MG63 (cell line): ENCODE results near the gene TBC1D16. TPM values are rescaled to one million over a fixed set of nuclear protein-coding genes. Genes with fewer than 3 reads are reported as not detected.

ENCODE experiments used
- DNase-seq: peaks from one replicate; pipeline ENCODE4 v3.0.0-alpha.2; 2020
- H3K27me3 ChIP-seq: fragments of 250-450 bp; sonication (Bioruptor Pico); 2 replicates; pipeline ENCODE4 v1.5.1; 2020; ENCODE audit warnings: mild to moderate bottlenecking, moderate library complexity
- H3K36me3 ChIP-seq: fragments of 250-450 bp; sonication (Bioruptor Pico); 2 replicates; pipeline ENCODE4 v1.5.1; 2020; ENCODE audit warnings: mild to moderate bottlenecking, moderate library complexity
- H3K4me3 ChIP-seq: fragments of 250-450 bp; sonication (Bioruptor Pico); 2 replicates; pipeline ENCODE4 v1.5.1; 2020; ENCODE audit warnings: mild to moderate bottlenecking, moderate library complexity
- H3K9me3 ChIP-seq: fragments of 250-450 bp; sonication (Bioruptor Pico); 2 replicates; pipeline ENCODE4 v1.5.1; 2020; ENCODE audit warnings: mild to moderate bottlenecking, moderate library complexity
- total RNA-seq: library from RNA; depleted of rRNA; stranded (reverse); fragments of >200 nt; shearing (Covaris generic); gene quantifications from 2 replicates; pipeline ENCODE4 v1.2.3, GENCODE V29; 2014; ENCODE audit warnings: low replicate concordance

TBC1D16 gene
- total RNA-seq, 1 experiment from 2014 or later = 15.0 TPM

DNA sequence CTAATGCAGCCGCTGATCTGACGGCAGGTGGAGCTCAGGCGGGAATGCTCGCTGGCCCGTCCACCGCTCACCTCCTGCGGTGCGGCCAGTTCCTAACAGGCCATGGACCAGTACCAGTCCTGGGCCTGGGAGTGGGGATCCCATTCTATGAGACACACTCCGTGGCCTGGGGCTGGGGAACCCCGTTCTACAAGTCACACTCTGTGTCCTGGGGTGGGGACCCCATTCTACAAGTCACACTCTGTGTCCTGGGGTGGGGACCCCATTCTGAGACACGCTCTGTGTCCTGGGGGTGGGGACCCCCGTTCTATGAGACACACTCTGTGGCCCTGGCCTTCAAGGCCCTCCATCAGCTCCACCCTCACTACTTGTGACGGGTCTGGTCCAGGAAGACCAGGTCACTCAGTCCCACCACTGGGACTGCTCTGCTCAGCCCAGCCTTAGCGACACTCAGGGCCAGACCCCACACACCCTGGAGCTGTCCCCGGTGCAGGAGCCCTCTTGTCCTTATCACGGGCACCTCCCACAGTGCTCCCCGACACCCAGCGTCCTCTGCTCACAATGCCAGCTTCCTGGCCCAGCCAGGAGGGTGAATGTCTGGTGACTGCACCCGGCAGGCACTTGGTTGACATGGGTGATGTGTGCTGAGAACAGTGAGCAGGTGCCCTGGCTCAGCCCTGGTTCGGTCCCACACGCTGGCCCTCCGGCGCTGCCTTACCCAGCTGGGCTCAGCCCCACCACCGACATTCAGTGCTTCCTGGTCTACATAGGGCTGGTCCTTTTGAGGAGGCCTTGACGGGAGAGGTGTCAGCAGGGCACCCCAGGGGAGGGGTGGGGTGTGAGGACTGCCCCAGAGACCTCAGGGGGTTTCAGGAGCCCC is 89.1 kb downstream of the TBC1D16 start:
- DNase-seq = no peak
- Histone ChIP-seq H3K4me3 (no peak overlapping the region), H3K36me3 (peaks cover 3% of the 10 kb centered on the region; the same call in 1 of the 2 replicates), H3K9me3 (no peaks in the 10 kb centered on the region), H3K27me3 (no peaks in the 10 kb centered on the region)

DNA sequence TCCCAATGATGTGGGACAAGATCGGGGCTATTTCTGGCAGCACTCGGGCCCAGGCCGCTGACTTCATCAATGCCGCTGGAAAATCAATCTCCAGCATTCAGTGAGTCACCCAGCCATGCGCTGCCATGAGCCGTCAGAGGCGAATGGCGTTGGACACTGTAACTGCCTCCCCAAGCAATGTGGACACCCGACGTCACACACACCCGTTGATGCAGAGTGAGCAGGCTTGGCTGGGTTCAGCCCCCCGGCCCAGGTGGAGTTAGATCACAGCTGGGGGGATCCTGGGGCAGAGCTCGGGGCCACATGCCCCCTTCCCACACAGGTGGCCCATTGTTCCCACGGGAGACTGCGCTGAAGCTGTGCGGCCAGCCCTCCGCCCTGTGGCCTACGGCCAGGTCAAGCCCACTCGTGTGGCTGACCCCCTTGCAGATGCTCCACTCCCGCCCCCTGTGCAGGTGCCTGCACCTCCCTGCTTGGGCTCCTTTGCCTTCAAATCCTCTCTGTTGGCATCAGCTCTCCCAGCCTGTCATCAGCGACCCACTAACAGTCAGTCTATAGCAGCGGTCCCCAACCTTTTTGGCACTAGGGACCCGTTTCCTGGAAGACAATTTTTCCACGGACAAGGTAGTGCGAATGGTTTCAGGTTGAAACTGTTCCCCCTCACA is 89.9 kb downstream of the TBC1D16 start:
- H3K9me3 ChIP-seq = no peaks in the 10 kb centered on the region
- no peaks in the 10 kb centered on the region for H3K27me3 ChIP-seq
- H3K4me3 ChIP-seq = no peak overlapping the region
- peaks cover 3% of the 10 kb centered on the region; the same call in 1 of the 2 replicates for H3K36me3 ChIP-seq
- no peak for DNase-seq

DNA sequence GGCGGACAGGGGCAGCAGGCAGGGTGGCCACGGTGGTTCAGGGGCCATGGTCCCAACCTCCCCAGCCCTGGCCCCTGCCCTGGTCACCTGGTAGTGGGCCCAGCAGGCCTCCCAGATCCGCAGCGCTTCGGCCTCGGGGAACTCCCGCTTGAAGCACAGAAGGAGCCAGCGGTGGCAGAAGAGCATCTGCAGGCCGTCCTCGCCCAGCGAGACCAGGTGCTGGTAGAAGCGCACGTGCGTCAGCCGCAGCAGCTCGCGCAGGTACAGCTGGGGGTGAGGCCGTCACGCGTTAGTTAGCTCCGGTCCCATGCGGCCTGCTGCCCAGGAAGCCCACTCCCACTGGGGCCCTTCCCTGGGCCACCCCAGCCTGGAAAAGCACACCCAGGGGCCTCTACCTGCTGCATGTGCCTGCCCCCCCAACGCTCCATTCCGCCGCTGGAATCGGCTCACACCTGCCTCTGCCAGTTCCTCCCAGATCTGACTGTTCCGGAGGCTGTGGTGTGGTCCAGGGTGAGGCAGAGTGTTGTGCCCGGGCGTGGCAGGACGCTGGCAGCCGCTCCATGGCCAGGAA is 90.8 kb downstream of the TBC1D16 start:
- Histone ChIP-seq H3K27me3 (no peaks in the 10 kb centered on the region), H3K36me3 (peaks cover 7% of the 10 kb centered on the region; the same call in 1 of the 2 replicates), H3K9me3 (no peaks in the 10 kb centered on the region), H3K4me3 (no peak overlapping the region)
- DNase-seq = no peak

DNA sequence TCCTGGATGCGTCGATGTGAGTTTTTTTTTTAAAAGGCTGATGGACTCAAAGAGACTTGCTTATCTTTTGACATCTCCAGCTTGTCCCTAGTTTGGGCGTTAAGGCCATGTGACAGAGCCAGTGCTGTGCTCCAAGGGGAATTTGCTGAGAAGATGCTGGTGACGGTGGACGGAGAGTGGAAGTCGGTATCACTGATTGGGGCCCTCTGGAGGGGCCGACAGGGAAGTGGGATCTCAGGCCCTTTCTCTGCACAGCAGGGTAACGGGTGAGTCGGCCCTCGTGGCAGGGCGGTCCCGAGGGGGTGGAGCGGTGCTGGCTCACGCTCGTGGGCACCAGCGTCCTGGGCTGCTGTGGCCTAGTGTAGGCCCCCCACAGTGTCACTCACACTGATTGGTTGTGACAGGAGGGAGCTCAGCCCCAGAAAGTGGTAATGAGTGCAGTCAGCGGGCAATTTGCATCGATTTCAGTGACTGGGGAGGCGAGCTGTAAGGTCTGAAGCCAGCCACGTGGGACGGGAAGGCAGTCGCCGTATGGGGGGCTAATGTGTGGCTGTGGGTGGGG is 91.3 kb downstream of the TBC1D16 start:
- no peak overlapping the region for H3K4me3 ChIP-seq
- no peak for DNase-seq
- H3K27me3 ChIP-seq = no peaks in the 10 kb centered on the region
- H3K9me3 ChIP-seq = no peaks in the 10 kb centered on the region
- peaks cover 7% of the 10 kb centered on the region; the same call in 1 of the 2 replicates for H3K36me3 ChIP-seq

DNA sequence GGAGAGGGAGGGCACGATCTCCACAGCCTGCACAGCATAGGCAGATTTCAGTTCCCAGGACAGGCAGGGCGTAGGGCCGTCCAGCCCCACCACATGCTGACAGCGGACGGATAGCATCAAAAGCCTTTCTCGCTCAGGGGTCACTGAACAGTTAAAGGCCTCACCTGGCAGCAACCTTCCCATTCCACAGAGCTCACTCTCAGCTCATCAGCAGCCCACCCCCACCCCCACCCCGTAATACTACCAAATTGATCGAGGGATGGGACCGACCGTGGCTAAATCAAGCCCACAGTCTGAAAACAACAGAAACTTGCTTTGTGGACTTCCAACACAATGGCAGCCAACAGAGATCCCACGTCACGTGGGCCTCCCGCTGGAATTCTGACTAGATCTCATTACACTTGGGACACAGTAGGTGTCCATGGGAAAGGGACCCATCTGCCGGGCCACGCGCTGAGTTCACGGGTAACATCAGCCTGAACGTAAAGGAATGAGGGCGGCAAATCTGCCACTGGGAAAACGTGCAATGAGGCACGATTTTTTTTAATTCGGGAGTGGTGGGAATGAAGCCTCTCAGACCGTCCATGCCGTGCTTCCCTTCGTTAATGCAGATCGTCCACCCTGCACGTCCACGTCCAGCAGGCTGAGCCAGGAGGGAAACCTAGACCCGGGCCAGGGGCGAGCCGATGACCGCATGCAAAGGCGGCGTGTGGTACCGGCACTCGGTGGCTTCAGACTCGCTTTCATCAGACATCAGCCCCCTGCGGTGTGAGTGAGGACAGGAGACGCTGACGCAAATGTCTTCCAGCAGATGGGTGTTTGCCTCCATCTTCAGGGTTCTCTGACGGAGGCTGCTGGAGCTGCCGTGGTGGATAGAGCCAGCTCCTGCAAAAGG is 92.1 kb downstream of the TBC1D16 start:
- Histone ChIP-seq H3K27me3 (no peaks in the 10 kb centered on the region), H3K9me3 (no peaks in the 10 kb centered on the region), H3K36me3 (peaks cover 7% of the 10 kb centered on the region; the same call in 1 of the 2 replicates), H3K4me3 (no peak overlapping the region)
- no peak for DNase-seq

DNA sequence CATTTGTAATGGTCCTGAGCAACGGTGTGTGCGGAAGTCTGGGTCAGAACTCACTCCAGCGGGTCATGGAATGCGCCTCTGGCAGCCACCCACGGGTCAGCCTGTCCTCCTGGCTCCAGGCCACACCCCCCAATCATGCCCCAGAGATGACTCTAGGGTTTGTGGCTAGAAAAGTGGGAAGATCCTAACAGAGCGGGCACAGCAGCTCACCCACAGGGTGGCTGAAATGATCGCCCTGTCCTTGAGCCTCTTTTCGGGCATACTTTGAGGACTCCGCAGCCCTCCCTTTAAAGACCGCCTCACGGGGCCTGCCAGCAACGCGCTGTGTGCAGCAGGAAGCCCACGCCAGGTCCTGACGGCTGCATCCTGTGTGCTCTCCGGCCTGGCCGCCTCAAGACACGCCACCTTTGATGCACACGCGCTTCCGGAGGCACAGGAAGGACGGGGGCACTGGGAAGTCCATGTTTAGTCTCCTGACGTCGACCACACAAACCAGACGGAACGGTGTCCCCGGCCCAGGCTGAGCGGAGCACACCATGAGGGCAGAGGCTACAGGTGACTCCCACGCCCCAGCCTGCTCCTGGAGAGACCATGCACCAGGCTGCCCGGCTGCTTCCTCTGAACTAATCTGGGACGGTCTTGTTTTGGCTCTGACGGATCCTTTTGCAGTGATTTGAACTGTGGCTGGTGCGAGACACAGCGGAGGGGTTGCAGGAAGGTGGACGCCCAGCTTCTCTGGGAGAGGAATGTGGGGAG is 92.9 kb downstream of the TBC1D16 start:
- Histone ChIP-seq H3K4me3 (no peak overlapping the region), H3K27me3 (no peaks in the 10 kb centered on the region), H3K36me3 (peaks cover 7% of the 10 kb centered on the region; the same call in 1 of the 2 replicates), H3K9me3 (no peaks in the 10 kb centered on the region)
- DNase-seq = peak; percentile 42

DNA sequence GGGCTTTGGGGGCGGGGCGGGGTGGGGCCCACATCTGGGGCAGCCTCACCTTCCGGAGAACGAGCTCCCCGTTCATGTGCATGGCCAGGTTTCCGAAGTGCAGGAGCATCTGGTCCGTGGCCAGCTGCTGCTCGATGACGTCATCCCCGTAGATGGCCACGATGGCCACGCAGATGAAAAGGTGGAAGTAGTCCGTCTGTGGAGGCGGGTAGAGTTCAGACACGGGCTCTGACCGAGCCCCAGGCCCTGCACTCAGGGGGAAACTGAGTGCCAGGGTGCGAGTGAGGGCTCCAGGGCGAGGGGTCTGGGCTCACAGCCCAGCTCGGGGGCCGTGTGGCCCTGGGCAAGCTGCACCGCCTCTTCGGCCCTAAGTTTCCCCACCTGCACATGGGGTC is 93.7 kb downstream of the TBC1D16 start:
- H3K4me3 ChIP-seq = no peak overlapping the region
- H3K9me3 ChIP-seq = no peaks in the 10 kb centered on the region
- no peaks in the 10 kb centered on the region for H3K27me3 ChIP-seq
- H3K36me3 ChIP-seq = peaks cover 4% of the 10 kb centered on the region; the same call in 1 of the 2 replicates
- DNase-seq = no peak

DNA sequence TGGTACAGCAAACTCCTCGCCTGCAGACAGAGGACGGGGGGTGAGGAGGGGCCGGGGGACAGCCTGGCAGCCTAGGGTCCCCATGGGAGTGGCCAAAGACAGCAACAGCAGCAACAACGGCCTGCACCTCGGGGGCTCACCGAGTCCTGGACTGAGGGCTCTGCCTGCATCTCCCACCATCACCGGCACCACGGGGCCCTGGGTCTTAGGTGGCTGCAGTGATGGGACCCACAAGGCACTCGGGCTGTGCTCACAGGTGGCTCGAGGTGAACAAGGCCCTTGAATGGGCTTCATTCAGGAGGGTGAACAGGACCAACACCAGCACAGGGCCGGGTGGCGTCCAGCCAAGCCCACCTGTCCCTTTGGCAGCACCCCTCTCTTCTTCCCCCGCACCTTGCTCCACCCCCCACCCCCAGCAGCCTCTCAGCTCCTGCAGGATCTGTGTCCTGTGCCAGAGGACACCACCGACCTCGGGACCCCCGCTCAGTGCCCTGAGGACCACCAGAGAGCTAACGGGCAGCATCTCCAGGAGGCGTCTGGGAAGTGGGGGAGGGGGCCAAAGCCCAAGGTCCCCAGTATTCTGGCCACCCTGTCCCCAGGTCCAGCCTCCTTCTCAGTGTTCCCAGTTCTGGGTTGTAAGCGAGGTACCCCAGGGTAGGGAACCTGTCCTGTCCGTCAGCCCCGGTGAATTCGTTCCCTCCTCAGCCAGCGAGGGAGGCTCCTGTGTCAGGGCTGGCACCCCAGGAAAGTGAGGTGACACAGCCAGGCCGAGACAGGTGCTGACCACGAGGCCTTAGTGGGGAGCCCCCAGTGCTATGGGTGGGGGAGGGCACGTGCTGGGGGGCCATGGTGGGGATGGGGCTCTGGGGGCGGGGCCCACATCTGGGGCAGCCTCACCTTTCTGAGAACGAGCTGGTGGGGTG is 94.3 kb downstream of the TBC1D16 start:
- Histone ChIP-seq H3K9me3 (no peaks in the 10 kb centered on the region), H3K27me3 (no peaks in the 10 kb centered on the region), H3K36me3 (peaks cover 4% of the 10 kb centered on the region; the same call in 1 of the 2 replicates), H3K4me3 (no peak overlapping the region)
- no peak for DNase-seq

DNA sequence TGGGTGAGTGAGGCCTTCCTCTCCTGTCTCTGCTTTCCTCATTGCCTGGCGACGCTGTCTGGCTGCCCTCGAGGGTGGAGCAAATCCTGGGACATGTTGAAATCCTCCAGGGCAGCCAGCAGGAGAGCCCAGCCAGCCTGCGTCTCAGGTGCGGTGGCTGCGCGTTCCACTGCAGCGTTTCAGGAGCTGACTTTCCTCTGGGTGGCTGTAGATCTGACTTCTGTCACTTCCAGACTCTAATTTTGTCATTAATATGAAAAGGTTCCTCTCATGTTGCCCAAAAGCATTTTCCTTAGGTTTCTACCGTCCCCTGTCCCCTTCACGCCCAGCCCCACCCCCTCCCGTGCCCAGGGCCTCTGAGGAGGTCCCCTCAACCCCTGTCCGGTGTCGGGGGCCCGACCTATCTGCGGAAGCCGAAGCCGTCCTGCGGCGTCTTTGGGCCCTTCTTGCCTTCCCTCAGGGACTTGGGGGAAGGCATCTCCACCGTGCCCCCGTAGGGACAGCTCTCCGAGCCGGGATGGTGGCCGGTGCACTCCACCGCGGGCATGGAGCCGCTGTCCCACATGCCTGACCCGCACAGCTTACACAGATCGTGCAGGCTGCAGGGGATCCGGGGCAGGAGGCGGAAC is 95.1 kb downstream of the TBC1D16 start:
- Histone ChIP-seq H3K27me3 (no peaks in the 10 kb centered on the region), H3K4me3 (no peak overlapping the region), H3K36me3 (peaks cover 4% of the 10 kb centered on the region; the same call in 1 of the 2 replicates), H3K9me3 (no peaks in the 10 kb centered on the region)
- no peak for DNase-seq

DNA sequence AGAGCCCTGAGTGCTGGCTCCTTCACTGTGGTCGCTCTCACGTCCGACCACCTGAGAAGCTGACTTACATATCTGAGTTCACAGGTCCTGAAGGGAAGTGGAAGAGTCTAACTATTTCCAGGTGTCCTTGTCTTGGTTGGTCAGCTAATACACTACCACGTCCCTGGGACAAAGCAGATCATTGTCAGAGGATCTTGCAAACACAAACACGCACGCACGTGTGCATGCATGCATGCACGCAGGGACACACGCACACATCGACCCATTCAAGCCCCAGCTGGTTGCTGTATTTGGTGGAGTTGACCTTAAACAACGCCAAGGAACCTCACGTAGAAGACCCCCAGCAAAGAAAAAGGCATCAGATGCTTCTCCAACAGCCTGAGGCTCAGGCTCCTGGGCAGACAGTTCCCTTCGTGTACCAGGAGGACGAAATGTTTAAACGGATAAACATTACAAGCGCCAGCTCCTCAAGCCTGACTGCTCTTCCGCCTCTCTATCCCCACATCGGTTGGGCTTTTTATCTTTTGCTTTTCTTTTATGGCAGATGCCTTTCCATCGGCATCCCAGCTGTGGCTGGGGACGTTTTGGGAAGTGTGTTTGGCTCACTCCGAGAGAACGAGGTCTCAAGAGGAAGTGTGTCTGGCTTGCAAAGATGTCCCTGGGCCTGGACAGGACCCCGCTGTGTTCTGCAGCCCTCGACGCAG is 95.8 kb downstream of the TBC1D16 start:
- Histone ChIP-seq H3K36me3 (peaks cover 4% of the 10 kb centered on the region; the same call in 1 of the 2 replicates), H3K4me3 (no peak overlapping the region), H3K27me3 (no peaks in the 10 kb centered on the region), H3K9me3 (no peaks in the 10 kb centered on the region)
- DNase-seq = no peak

DNA sequence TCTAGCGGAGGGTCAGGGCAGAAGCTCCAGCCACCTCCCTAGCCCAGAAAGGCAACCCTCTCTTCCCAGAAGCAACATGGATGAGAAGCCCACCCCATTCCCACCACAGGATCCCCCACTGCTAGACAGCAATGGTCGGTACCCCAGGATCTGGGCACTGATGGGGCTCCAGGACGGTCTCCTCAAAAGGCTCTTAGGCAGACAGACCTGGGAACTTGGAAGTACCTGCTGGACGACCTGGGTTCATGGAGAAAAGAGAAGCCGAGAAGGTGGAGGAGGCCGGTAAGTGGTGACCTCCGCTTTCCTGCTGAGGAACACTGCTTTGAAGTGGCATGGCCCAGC is 96.6 kb downstream of the TBC1D16 start:
- H3K27me3 ChIP-seq = no peaks in the 10 kb centered on the region
- DNase-seq = no peak
- peaks cover 4% of the 10 kb centered on the region; the same call in 1 of the 2 replicates for H3K36me3 ChIP-seq
- no peak overlapping the region for H3K4me3 ChIP-seq
- H3K9me3 ChIP-seq = no peaks in the 10 kb centered on the region

DNA sequence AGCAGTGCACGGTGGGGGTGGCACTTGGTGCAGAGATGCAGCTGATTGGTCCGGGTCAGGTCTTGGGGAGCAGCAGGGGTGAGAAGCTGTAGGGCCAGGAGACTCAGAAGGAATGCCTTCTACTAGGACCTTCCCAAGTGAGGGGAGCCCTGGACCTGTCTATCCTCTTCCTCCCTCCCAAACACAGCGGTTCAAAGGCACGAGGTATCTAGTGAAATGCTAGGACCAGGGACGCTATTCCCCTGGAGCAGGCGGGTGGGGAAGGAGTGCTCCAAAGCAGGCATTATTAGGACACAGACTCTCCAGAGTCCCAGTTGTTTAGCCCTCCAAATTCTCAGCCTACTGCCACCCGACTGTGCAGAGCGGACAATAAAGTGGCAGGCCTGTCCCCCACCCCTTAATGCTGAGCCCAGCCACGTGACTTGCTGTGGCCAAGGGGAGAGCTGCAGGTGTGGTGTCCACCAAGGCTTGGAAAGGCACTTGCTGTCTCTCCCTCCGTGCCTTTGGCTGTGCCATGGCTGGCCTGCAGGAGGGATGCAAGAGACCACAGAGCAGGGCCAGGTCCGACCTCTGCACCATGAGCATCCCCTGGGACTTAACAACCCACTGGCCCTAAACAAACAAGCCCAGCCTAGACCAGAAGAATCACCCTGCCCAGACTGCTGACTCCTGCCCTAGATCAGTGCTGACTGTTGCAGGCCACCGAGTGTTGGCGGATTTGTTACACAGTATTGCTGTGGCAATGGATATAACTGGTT is 97.2 kb downstream of the TBC1D16 start:
- no peak overlapping the region for H3K4me3 ChIP-seq

More for the DNA sequence above, 97.2 kb downstream of the TBC1D16 start:
- no peak for DNase-seq
- Histone ChIP-seq H3K36me3 (peaks cover 4% of the 10 kb centered on the region; the same call in 1 of the 2 replicates), H3K9me3 (no peaks in the 10 kb centered on the region), H3K27me3 (no peaks in the 10 kb centered on the region)
